ENCODE results near the gene RPL26. TPM values are rescaled to one million over a fixed set of nuclear protein-coding genes. Genes with fewer than 3 reads are reported as not detected.

Gene RPL26
- 2,711 and 2,984 TPM in 2 replicates for total RNA-seq
- polyA plus RNA-seq (2012): 1,858 TPM

DNA sequence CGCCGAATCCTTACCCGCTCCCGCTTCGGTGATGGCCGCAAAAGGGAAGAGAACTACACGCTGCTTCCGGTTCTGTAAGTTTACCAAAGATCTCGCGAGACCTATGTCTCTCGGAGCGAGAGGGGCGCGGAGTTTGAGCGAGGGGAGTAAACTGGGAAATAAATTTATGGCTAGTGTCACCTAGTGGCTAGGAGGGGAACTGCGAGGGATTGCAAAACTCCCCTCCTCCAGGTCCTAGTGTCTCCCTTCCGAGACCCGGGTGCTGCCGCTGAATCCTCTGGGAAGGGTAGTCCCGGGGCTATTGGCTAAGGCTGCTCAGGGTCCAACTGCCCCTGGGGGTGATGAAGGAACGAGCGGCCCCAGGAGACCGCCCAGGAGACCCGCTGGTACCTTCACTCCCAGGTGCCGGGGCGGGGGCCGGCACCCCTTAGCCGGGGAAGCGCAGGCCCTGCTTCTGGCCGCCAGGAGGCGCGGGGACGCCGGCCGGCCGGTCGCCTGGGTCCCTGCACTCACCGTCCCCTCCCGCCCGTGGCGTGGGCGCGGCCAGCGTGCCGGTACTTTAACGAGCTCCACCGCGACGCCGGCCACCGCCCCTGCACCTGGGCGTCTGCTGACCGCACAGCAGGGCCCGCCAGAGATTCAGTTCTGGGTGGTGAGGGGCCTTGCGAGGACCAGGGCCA, at the start of gene RPL26:
Gene RPL26, minus strand, starts transcription at position 51 of the 680 bp plus-strand sequence. CDS start 883 bp downstream, outside the sequence.
- DNase-seq (ENCODE audit: low read depth): peak; percentile 100

DNA sequence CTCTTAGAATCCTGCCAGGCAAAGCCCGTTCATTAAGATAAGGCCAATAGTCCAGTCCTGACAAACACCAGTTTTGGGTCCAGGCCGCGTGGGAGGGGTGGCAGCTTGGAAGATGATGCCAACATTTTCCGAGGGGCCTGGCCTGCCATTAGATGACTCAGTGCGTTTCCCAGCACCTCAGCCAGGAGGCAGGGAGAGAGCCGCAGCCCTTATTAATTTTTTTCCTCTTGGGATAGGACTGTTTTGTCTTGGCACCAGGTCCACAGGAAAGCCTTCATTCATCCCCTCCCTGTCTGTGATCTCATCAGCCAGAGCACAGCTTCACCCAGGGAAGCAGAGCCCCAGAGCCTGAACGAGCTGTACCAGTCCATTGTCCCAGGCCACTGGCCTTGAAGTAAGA, 48.0 kb upstream of the RPL26 start:
- DNase-seq (ENCODE audit: low read depth): peak; percentile 24

GRCh38 chr17:8426802-8427201, 43.8 kb upstream of the RPL26 start:
- no peak for DNase-seq (ENCODE audit: low read depth)

- peak; percentile 78 for DNase-seq (ENCODE audit: low read depth)
Observed at GRCh38 chr17:8426094-8426720, 43.2 kb upstream of the RPL26 start.

- DNase-seq (ENCODE audit: low read depth): peak; percentile 57
Observed at GRCh38 chr17:8421571-8421970, 38.6 kb upstream of the RPL26 start.

GRCh38 chr17:8420041-8420934, 37.3 kb upstream of the RPL26 start:
- peak; percentile 91 for DNase-seq (ENCODE audit: low read depth)

GRCh38 chr17:8419305-8419704, 36.3 kb upstream of the RPL26 start:
- DNase-seq (ENCODE audit: low read depth): no peak

- DNase-seq (ENCODE audit: low read depth): no peak
Observed at GRCh38 chr17:8418471-8418870, 35.5 kb upstream of the RPL26 start.

DNA sequence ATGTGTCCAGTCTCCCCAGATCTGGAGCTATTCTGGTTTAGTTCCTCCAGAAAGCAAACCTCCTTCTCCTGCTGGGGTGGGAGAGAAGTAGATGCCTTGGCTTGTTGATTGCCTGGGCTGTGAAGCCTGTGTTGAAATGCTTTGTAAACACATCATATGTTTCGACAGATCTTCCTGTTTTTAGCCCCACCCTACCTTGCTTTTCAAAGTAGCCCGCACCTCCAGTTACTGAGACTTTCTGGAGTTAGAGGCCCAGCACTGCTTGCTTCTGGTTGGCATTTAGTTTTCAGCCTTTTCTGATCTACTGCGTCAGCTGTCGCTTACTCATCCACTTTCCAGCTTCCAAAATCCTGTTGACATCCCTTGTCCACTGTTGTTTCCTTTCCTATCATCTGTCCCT, 34.8 kb upstream of the RPL26 start:
- peak; percentile 64 for DNase-seq (ENCODE audit: low read depth)

GRCh38 chr17:8413938-8414337, 30.9 kb upstream of the RPL26 start:
- DNase-seq (ENCODE audit: low read depth): no peak

DNA sequence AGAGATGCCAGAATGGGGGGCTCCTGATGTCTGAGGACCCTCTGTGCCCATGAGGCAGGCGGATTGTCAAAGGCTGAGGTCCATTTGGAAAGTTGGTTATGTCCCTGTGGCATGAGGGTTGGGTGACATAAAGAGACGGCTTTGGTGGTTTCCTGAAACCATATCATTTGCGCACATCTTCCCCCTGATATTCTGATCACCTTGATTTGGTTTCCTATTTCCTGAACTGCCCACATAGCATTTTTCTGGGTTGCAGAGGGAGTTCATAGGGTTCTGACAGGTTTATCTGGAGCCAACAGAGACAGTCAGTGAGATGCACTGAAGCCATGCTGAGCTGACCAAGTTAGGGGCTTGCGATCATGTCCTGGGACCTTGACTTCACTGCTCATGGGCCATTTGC, 30.3 kb upstream of the RPL26 start:
- no peak for DNase-seq (ENCODE audit: low read depth)

- no peak for DNase-seq (ENCODE audit: low read depth)
Observed at GRCh38 chr17:8412089-8412488, 29.1 kb upstream of the RPL26 start.

DNA sequence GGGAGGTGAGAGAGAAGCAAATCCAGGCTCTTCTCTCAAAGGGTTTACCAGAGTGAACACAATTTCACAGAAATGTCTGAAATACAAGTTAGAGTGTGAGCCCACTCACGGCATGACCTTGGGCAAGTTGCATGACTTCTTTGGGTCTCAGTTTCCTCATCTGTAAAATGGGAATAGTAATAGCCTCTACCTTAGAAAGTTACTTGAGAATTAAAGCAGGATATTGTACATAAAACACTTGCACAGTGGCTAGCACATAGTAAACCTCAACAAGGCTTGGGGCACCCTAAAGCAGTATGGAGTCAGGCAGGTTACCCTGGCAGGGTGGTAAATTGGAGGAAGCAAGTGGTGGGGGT, 27.9 kb upstream of the RPL26 start:
- no peak for DNase-seq (ENCODE audit: low read depth)

DNA sequence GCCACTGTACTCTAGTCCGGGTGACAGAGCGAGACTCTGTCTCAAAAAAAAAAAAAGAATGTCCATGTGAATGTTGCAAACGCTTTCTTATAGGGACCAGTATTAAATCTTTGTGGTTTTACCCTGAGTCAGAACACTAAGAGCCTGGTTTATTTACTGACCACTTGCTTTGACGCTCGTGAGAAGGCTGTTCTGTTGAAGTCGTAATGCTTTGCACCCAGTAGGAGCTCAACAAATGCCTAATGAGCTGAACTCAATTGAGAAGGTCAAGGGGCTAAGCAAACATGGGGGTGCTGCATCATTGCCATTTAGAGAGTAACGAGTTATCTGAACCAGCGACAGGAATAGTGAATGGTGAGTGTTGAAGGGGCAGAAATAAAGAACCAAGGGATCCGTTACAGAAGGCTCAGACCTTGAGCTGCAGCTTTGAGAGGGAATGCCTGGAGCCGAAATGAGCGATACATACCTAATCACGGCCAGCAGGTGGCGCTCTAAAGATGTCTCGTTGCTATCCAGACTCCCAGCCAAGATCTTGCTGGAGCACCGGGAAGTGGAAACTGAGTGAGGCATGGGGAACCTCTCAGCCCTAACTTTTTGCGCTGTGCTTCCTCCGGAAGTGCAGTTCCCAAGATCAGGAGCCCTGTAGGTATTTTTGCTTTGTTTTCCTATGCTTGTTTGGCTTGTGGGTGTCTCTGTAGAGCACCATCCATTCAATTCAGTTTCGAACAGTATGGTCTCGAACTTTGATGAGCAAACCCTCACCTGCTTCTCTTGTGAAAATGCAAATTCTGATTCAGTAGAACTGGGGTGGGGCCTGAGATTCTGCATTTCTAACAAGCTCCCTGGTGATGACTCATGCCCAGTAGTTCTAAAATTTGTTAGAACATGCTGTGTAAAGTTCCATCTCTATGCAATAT, 27.2 kb upstream of the RPL26 start:
- DNase-seq (ENCODE audit: low read depth): peak; percentile 92

- no peak for DNase-seq (ENCODE audit: low read depth)
Observed at GRCh38 chr17:8408371-8408770, 25.4 kb upstream of the RPL26 start.

- no peak for DNase-seq (ENCODE audit: low read depth)
Observed at GRCh38 chr17:8406174-8406573, 23.2 kb upstream of the RPL26 start.

DNA sequence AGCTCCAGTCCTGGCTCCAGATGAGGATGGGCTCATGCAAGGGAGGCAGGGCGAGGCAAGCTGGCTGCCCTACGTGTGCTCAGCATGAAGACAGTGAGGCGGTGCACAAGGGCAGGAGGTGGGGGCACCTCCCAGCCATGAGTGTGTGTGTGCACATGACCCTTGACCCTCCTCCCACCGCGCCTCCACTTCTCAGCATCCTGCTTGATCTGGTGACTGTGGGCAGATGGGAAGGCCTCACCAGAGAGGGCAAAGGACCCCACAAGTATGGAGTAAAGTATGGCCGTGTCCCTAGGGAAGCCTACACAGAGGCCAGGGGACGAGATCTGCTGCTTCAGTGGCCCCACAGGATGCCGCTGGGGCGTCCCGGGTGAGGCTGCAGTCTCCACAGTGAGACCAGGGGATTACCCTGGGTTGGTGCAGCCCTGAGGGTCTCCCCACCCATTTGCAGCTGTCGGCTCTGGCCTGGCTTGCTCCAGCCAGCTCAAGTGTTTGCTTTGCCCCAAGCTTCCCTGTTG, 22.6 kb upstream of the RPL26 start:
- DNase-seq (ENCODE audit: low read depth): no peak

- no peak for DNase-seq (ENCODE audit: low read depth)
Observed at GRCh38 chr17:8402921-8403536, 20.0 kb upstream of the RPL26 start.

GRCh38 chr17:8401107-8401506, 18.1 kb upstream of the RPL26 start:
- DNase-seq (ENCODE audit: low read depth): no peak

DNA sequence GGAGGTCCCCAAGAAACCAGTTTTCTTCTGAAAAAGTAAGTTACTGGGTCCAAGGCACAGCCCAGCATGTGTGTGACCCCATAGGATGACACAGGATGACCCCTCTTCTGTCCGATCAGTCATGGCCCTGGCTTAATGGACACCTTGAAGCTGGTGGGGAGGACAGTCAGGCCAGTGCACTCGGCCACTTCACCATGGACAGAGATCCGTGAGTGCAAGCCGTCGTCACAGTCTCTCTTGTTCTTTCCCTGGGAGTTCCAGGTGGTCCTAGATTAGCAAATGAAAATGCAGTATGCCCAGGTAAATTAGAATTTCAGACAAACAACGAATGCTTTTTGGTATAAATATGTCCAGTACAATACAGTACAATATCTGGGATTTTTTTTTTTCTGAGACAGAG, 16.0 kb upstream of the RPL26 start:
- no peak for DNase-seq (ENCODE audit: low read depth)
